K562 (cell line): ENCODE data around the gene GPATCH3. TPM values are rescaled to one million over a fixed set of nuclear protein-coding genes. Genes with fewer than 3 reads are reported as not detected.

Experiments
- BRCA1 ChIP-seq, 2 experiments: fragments of 450-650 bp in 1 of 2; sonication (generic) in 1 of 2; formaldehyde crosslinking in 1 of 2; IDR thresholded peaks; 2 replicates each; pipeline versions ENCODE4 v1.5.0 to v1.6.1; 2017 to 2020; ENCODE audit warnings: mild to moderate bottlenecking in 1 of 2, missing genetic modification reagents in 1 of 2
- CHCHD3 ChIP-seq: fragments of 250-450 bp; sonication (Bioruptor Pico); IDR thresholded peaks from 2 replicates; pipeline ENCODE4 v2.1.2; 2022; ENCODE audit warnings: mild to moderate bottlenecking
- HMG20B ChIP-seq: fragments of 250-450 bp; sonication (Bioruptor Pico); IDR thresholded peaks from 2 replicates; pipeline ENCODE4 v1.5.0; 2021; ENCODE audit warnings: mild to moderate bottlenecking
- LARP7 ChIP-seq: fragments of 450-650 bp; IDR thresholded peaks from 2 replicates; pipeline ENCODE4 v1.6.1; 2016
- MXI1 ChIP-seq: IDR thresholded peaks from 2 replicates; pipeline ENCODE4 v1.6.1; 2011; ENCODE audit warnings: low read depth, mild to moderate bottlenecking, improper control_type of control experiment, low read length
- NCOA4 ChIP-seq: fragments of 450-650 bp; IDR thresholded peaks from 2 replicates; pipeline ENCODE4 v1.6.1; 2018; ENCODE audit warnings: mild to moderate bottlenecking; ENCODE audit not compliant: partially characterized antibody
- NFE2 ChIP-seq: IDR thresholded peaks from 2 replicates; pipeline ENCODE4 v1.6.1; 2014; ENCODE audit warnings: antibody characterized with exemption, low read depth
- RBM15 ChIP-seq: fragments of 200-400 bp; formaldehyde crosslinking; IDR thresholded peaks from 2 replicates; pipeline ENCODE4 v1.6.1; 2018; ENCODE audit warnings: mild to moderate bottlenecking, low read length, moderate library complexity; ENCODE audit not compliant: insufficient read depth
- RBM34 ChIP-seq: fragments of 200-400 bp; formaldehyde crosslinking; IDR thresholded peaks from 2 replicates; pipeline ENCODE4 v1.6.1; 2018; ENCODE audit warnings: low read length, borderline replicate concordance; ENCODE audit not compliant: insufficient read depth
- SOX6 ChIP-seq: fragments of 450-650 bp; IDR thresholded peaks from 2 replicates; pipeline ENCODE4 v1.6.1; 2014; ENCODE audit warnings: mild to moderate bottlenecking
- SRSF9 ChIP-seq: fragments of 200-400 bp; formaldehyde crosslinking; IDR thresholded peaks from 2 replicates; pipeline ENCODE4 v1.6.1; 2017; ENCODE audit warnings: low read depth, low read length, borderline replicate concordance
- SUPT5H ChIP-seq: fragments of 450-650 bp; IDR thresholded peaks from 2 replicates; pipeline ENCODE4 v1.6.1; 2016
- TARDBP ChIP-seq: fragments of 450-650 bp; IDR thresholded peaks from 2 replicates; pipeline ENCODE4 v1.6.1; 2016
- TCF3 ChIP-seq: sonication (generic); formaldehyde crosslinking; IDR thresholded peaks from 2 replicates; pipeline ENCODE4 v1.4.0; 2020; ENCODE audit warnings: mild to moderate bottlenecking, missing genetic modification reagents
- TEAD1 ChIP-seq, 2 experiments: fragments of 450-650 bp in 1 of 2; sonication (generic) in 1 of 2; formaldehyde crosslinking; IDR thresholded peaks; 2 replicates each; pipeline versions ENCODE4 v1.4.0 to v1.8.0; 2020 to 2022; ENCODE audit warnings: mild to moderate bottlenecking in 2 of 2, missing genetic modification reagents in 1 of 2
- ZNF12 ChIP-seq: sonication (generic); formaldehyde crosslinking; IDR thresholded peaks from 2 replicates; pipeline ENCODE4 v1.4.0; 2020; ENCODE audit warnings: mild to moderate bottlenecking, missing genetic modification reagents
- ZNF274 ChIP-seq: IDR thresholded peaks from 2 replicates; pipeline ENCODE4 v1.6.1; 2011; ENCODE audit warnings: low read depth, mild to moderate bottlenecking, low read length, moderate library complexity, borderline replicate concordance
- ZNF277 ChIP-seq: fragments of 250-450 bp; sonication (Bioruptor Pico); IDR thresholded peaks from 2 replicates; pipeline ENCODE4 v1.8.0; 2022; ENCODE audit warnings: inconsistent platforms, mild to moderate bottlenecking, moderate library complexity, borderline replicate concordance
- ZNF316 ChIP-seq: fragments of 450-650 bp; IDR thresholded peaks from 2 replicates; pipeline ENCODE4 v1.6.1; 2016
- ZNF609 ChIP-seq: sonication (generic); formaldehyde crosslinking; IDR thresholded peaks from 2 replicates; pipeline ENCODE4 v1.8.1; 2023; ENCODE audit warnings: missing genetic modification reagents, mild to moderate bottlenecking, borderline replicate concordance
- polyA plus RNA-seq, 8 experiments: library from polyadenylated mRNA; depleted of rRNA in 4 of 8; stranded (reverse) in 5 of 8; unstranded in 3 of 8; fragments of >200 nt; fragmentation: Nextera tagmentation in 2 of 8; fragmentation: Illumina TruSeq in 1 of 8; extraction: Ambion mirVana in 2 of 8; extraction: Trizol in 1 of 8; gene quantifications; 2 replicates each; pipeline versions ENCODE4 v1.2.1 to v1.2.3, GENCODE V29; 2011 to 2014; ENCODE audit warnings: inconsistent platforms in 1 of 8, missing spikeins in 1 of 8
- total RNA-seq, 7 experiments: library from RNA; depleted of rRNA in 6 of 7; stranded (reverse); fragments of >200 nt in 6 of 7; fragmentation: Illumina TruSeq in 2 of 7; extraction: Trizol in 2 of 7; gene quantifications; 2 replicates each; pipeline versions ENCODE4 v1.2.1 to v1.2.3, GENCODE V29; 2011 to 2021; ENCODE audit warnings: low replicate concordance in 1 of 7
- TF ChIP-seq, protein P1 (sequence below): fragments of 250-450 bp; sonication (Bioruptor Pico); IDR thresholded peaks from 2 replicates; pipeline ENCODE4 v1.9.0; 2021; ENCODE audit warnings: mild to moderate bottlenecking, inconsistent platforms

GPATCH3 gene
- total and polyA plus RNA-seq, 9 of the 15 experiments (the other 6 are each of a cell fraction or from before 2014, with no cell fraction given), result 1.6 to 23.0 (median 13.3) TPM

DNA sequence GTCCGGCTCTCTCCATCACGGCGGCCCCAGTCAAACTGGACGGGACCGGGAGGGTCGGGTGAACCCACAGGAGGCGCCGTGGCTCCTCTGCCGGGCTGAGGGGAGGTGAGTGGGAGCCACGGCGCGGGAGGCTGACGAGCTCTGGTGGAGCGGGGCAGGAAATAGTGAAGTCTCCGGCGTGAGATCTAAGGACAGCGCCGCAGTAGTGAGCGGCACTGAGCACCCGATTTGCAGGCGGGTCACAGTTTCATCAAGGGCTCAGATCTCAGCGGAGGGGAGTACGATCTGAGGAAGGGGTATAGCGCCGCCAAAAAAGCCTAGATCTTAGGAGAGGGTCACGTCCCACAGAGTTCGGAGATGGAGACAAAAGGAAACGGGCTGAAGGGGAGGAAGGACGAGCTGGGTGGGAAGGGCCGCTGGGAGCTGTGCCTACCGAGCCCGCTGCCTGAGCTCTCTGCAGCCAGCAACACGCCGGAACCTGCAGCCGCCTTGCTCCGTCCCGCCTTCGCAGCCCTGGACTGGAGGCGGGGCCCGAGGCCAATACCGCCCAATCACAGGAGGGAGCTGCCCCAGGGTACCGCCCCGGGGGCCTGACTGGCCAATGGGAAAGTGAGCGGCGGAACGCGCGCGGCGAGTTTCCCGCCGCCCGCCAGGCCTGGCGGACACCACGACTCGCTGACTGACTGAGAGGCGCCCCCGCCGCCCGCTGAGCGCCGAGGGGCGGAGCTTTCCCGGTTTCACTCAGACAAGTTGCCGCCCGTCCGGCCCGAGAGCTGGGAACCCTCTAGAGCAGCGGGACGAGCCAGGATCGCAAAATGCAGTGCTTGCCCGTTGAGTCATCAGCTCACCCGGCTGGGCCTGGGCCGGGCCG is 35.4 kb downstream of the GPATCH3 start (continued):
- 0 out of 2 replicates have a peak, but pooled peaks have one; percentile 16 for TF ChIP-seq NFE2
- TF ChIP-seq BRCA1 (IDR thresholded peaks at IDR 0.05), result no peak
- no peak for TF ChIP-seq BRCA1 (CRISPR knock-in tag; IDR thresholded peaks at IDR 0.05)
- TF ChIP-seq TARDBP, result no peak
- TF ChIP-seq, protein P1, sequence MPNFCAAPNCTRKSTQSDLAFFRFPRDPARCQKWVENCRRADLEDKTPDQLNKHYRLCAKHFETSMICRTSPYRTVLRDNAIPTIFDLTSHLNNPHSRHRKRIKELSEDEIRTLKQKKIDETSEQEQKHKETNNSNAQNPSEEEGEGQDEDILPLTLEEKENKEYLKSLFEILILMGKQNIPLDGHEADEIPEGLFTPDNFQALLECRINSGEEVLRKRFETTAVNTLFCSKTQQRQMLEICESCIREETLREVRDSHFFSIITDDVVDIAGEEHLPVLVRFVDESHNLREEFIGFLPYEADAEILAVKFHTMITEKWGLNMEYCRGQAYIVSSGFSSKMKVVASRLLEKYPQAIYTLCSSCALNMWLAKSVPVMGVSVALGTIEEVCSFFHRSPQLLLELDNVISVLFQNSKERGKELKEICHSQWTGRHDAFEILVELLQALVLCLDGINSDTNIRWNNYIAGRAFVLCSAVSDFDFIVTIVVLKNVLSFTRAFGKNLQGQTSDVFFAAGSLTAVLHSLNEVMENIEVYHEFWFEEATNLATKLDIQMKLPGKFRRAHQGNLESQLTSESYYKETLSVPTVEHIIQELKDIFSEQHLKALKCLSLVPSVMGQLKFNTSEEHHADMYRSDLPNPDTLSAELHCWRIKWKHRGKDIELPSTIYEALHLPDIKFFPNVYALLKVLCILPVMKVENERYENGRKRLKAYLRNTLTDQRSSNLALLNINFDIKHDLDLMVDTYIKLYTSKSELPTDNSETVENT (CRISPR knock-in tag), result no peak
- no peak for TF ChIP-seq CHCHD3 (CRISPR knock-in tag)
- TF ChIP-seq ZNF12 (CRISPR knock-in tag), result peak; percentile 69; the same call in 1 of the 2 replicates
- TF ChIP-seq HMG20B (CRISPR knock-in tag), result no peak
- TF ChIP-seq NCOA4, result no peak
- TF ChIP-seq SRSF9, result no peak
- no peak for TF ChIP-seq LARP7
- TF ChIP-seq TCF3 (CRISPR knock-in tag), result 0 out of 2 replicates have a peak, but pooled peaks have one; percentile 7
- TF ChIP-seq ZNF316, result 0 out of 2 replicates have a peak, but pooled peaks have one; percentile 5
- TF ChIP-seq ZNF274, result no peak
- no peak for TF ChIP-seq RBM15
- no peak for TF ChIP-seq SOX6
- TF ChIP-seq ZNF277, result no peak
- TF ChIP-seq TEAD1 (CRISPR knock-in tag; IDR thresholded peaks at IDR 0.05), result peak in 1 of 2 experiments; percentile 76; a peak in 2 of 4 replicates
- no peak for TF ChIP-seq ZNF609 (CRISPR knock-in tag)
- TF ChIP-seq RBM34, result 0 out of 2 replicates have a peak, but pooled peaks have one; percentile 81
- TF ChIP-seq SUPT5H, result peak; percentile 92
- peak; percentile 72 for TF ChIP-seq MXI1
